HEK293 (cell line): ENCODE measurements around the gene ZNF423.
A peak's percentile ranks its signal among the peaks of the same experiment; 100 is the strongest.

Experiments
- GLI2 ChIP-seq: fragments of 450-650 bp; formaldehyde crosslinking; IDR thresholded peaks from 2 replicates; pipeline ENCODE4; 2017; ENCODE audit warnings: missing biosample characterization, missing genetic modification characterization, low read depth, borderline replicate concordance
- GLIS1 ChIP-seq: fragments of 450-650 bp; formaldehyde crosslinking; IDR thresholded peaks from 2 replicates; pipeline ENCODE4 v1.5.1; 2016; ENCODE audit warnings: missing biosample characterization, missing genetic modification characterization
- GLIS2 ChIP-seq: fragments of 450-650 bp; formaldehyde crosslinking; IDR thresholded peaks from 2 replicates; pipeline ENCODE4 v1.5.1; 2016; ENCODE audit warnings: missing biosample characterization, missing genetic modification characterization
- HOXD13 ChIP-seq: sonication (generic); formaldehyde crosslinking; IDR thresholded peaks from 2 replicates; pipeline ENCODE4 v1.8.0; 2022; ENCODE audit warnings: missing genetic modification reagents, borderline replicate concordance
- KLF8 ChIP-seq: fragments of 450-650 bp; formaldehyde crosslinking; IDR thresholded peaks from 2 replicates; pipeline ENCODE4 v1.5.1; 2016; ENCODE audit warnings: missing biosample characterization, missing genetic modification characterization
- MZF1 ChIP-seq: fragments of 450-650 bp; formaldehyde crosslinking; IDR thresholded peaks from 2 replicates; pipeline ENCODE4 v1.5.1; 2017; ENCODE audit warnings: missing biosample characterization, missing genetic modification characterization, borderline replicate concordance
- SETDB1 ChIP-seq: IDR thresholded peaks from one replicate; pipeline ENCODE4 v1.6.1; 2017; ENCODE audit warnings: mild to moderate bottlenecking, low read length, moderate library complexity, mixed read lengths; ENCODE audit not compliant: insufficient read length
- SP7 ChIP-seq: fragments of 450-650 bp; formaldehyde crosslinking; IDR thresholded peaks from 2 replicates; pipeline ENCODE4 v1.5.1; 2016; ENCODE audit warnings: missing biosample characterization, missing genetic modification characterization
- YY2 ChIP-seq: fragments of 450-650 bp; formaldehyde crosslinking; IDR thresholded peaks from 2 replicates; pipeline ENCODE4 v1.5.1; 2016; ENCODE audit warnings: missing biosample characterization, missing genetic modification characterization
- ZBTB48 ChIP-seq: fragments of 450-650 bp; formaldehyde crosslinking; IDR thresholded peaks from 2 replicates; pipeline ENCODE4 v1.5.1; 2016; ENCODE audit warnings: missing biosample characterization, missing genetic modification characterization
- ZFHX2 ChIP-seq: fragments of 450-650 bp; formaldehyde crosslinking; conservative IDR thresholded peaks from 2 replicates; pipeline ENCODE4 v1.5.1; 2016; ENCODE audit warnings: missing biosample characterization, missing genetic modification characterization
- ZNF114 ChIP-seq: fragments of 450-650 bp; formaldehyde crosslinking; IDR thresholded peaks from 2 replicates; pipeline ENCODE4 v1.5.0; 2017; ENCODE audit warnings: missing biosample characterization, missing genetic modification characterization
- ZNF223 ChIP-seq: fragments of 450-650 bp; formaldehyde crosslinking; IDR thresholded peaks from 2 replicates; pipeline ENCODE4 v1.5.1; 2016; ENCODE audit warnings: missing biosample characterization, missing genetic modification characterization
- ZNF24 ChIP-seq: fragments of 450-650 bp; formaldehyde crosslinking; IDR thresholded peaks from 2 replicates; pipeline ENCODE4 v1.5.1; 2016; ENCODE audit warnings: missing biosample characterization, missing genetic modification characterization
- ZNF292 ChIP-seq: fragments of 450-650 bp; formaldehyde crosslinking; IDR thresholded peaks from 2 replicates; pipeline ENCODE4 v1.5.1; 2016; ENCODE audit warnings: low read depth, missing biosample characterization, missing genetic modification characterization, borderline replicate concordance
- ZNF335 ChIP-seq: fragments of 450-650 bp; formaldehyde crosslinking; conservative IDR thresholded peaks from 2 replicates; pipeline ENCODE4 v1.5.1; 2016; ENCODE audit warnings: missing biosample characterization, missing genetic modification characterization
- ZNF548 ChIP-seq: fragments of 450-650 bp; formaldehyde crosslinking; IDR thresholded peaks from 2 replicates; pipeline ENCODE4 v1.5.1; 2016; ENCODE audit warnings: missing biosample characterization, missing genetic modification characterization
- ZNF560 ChIP-seq: fragments of 450-650 bp; formaldehyde crosslinking; IDR thresholded peaks from 2 replicates; pipeline ENCODE4 v1.5.1; 2017; ENCODE audit warnings: missing biosample characterization, missing genetic modification characterization, borderline replicate concordance
- ZNF621 ChIP-seq: fragments of 450-650 bp; formaldehyde crosslinking; IDR thresholded peaks from 2 replicates; pipeline ENCODE4 v1.5.1; 2017; ENCODE audit warnings: missing biosample characterization, missing genetic modification characterization
- ZNF777 ChIP-seq: fragments of 450-650 bp; formaldehyde crosslinking; IDR thresholded peaks from 2 replicates; pipeline ENCODE4 v1.5.1; 2017; ENCODE audit warnings: missing biosample characterization, missing genetic modification characterization, borderline replicate concordance
- ZNF843 ChIP-seq: fragments of 450-650 bp; formaldehyde crosslinking; IDR thresholded peaks from 2 replicates; pipeline ENCODE4 v1.5.1; 2016; ENCODE audit warnings: missing biosample characterization, missing genetic modification characterization
- TF ChIP-seq, protein P1 (sequence below): fragments of 450-650 bp; formaldehyde crosslinking; IDR thresholded peaks from 2 replicates; pipeline ENCODE4 v1.5.1; 2016; ENCODE audit warnings: missing biosample characterization, missing genetic modification characterization
- TF ChIP-seq, protein P2 (sequence below): fragments of 450-650 bp; formaldehyde crosslinking; optimal IDR thresholded peaks from 2 replicates; pipeline ENCODE3; 2016; ENCODE audit warnings: missing biosample characterization, mild to moderate bottlenecking, missing genetic modification characterization
- TF ChIP-seq, protein P3 (sequence below): fragments of 450-650 bp; formaldehyde crosslinking; IDR thresholded peaks from 2 replicates; pipeline ENCODE4 v1.5.1; 2017; ENCODE audit warnings: missing biosample characterization, mild to moderate bottlenecking, missing genetic modification characterization, moderate library complexity
- TF ChIP-seq, protein P4 (sequence below): fragments of 450-650 bp; IDR thresholded peaks from 2 replicates; pipeline ENCODE4 v1.5.1; 2018; ENCODE audit warnings: missing biosample characterization, missing genetic modification characterization
- TF ChIP-seq, protein P5 (sequence below): fragments of 450-650 bp; formaldehyde crosslinking; IDR thresholded peaks from 2 replicates; pipeline ENCODE4 v1.5.1; 2017; ENCODE audit warnings: missing biosample characterization, missing genetic modification characterization
- TF ChIP-seq, protein P6 (sequence below): fragments of 450-650 bp; formaldehyde crosslinking; IDR thresholded peaks from 2 replicates; pipeline ENCODE4 v1.5.1; 2017; ENCODE audit warnings: missing biosample characterization, missing genetic modification characterization

The ZNF423 gene

DNA sequence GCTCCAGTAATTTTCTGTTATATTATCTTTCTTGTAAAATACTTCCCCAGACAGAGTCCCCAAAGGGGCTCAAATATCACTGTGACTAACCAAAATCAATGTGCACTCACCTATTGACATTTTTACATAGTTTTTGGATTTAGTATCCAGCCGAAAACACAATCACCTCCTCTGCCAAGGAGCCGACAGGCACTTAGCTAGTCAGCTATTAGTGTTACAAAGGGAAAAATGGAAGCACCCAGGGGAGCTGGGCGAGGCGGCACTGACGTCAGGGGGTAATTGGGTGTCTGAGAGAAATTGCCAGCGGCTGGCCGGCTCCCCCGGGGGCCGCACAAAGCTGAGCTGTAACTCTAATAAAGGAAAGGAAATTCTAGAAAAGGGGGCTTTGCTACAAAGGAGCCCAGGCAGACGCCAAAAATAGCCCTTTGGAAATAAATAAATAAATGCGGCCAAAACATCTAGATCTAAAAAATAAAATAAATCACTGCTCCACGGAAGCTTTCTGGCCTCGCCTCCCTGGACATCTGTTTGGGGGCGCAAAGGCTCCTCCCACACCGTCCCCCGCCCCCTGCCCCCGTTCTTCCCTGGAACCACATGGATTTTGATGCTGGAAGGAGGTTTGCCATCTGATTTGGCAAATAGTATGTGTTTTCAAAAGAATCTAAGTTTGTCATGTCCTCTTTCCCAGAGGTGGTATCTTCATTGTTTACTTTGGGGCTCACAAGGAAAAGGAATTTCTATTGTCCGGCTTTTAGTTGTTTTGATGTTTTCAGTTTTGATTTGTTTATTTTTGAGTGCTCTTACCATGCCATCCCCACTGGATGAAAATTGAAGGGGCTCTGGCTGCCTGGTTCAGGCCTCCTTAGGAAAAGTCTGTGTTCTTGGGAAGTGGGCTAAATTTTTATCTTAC is 156.7 kb downstream of the ZNF423 start (continued):
- TF ChIP-seq SETDB1 (no peak), YY2 (tag by site-specific recombination) (0 out of 2 replicates have a peak, but pooled peaks have one; percentile 53), ZNF843 (tag by site-specific recombination) (peak; percentile 54; the same call in 1 of the 2 replicates), GLIS1 (tag by site-specific recombination) (peak; percentile 90), KLF8 (0 out of 2 replicates have a peak, but pooled peaks have one; percentile 34), ZNF560 (tag by site-specific recombination) (no peak), ZFHX2 (peak; percentile 58; the same call in 1 of the 2 replicates), ZNF777 (tag by site-specific recombination) (no peak), ZBTB48 (no peak), ZNF335 (tag by site-specific recombination) (peak; percentile 98), GLIS2 (tag by site-specific recombination) (peak; percentile 57; the same call in 1 of the 2 replicates), ZNF24 (tag by site-specific recombination) (no peak), ZNF114 (tag by site-specific recombination) (no peak), SP7 (tag by site-specific recombination) (peak; percentile 39; the same call in 1 of the 2 replicates), MZF1 (tag by site-specific recombination) (peak; percentile 57; the same call in 1 of the 2 replicates), GLI2 (tag by site-specific recombination) (0 out of 2 replicates have a peak, but pooled peaks have one; percentile 17), ZNF621 (tag by site-specific recombination) (no peak), ZNF292 (tag by site-specific recombination) (no peak), ZNF548 (tag by site-specific recombination) (no peak), HOXD13 (CRISPR knock-in tag) (no peak), ZNF223 (tag by site-specific recombination) (no peak)
- TF ChIP-seq, protein P1, sequence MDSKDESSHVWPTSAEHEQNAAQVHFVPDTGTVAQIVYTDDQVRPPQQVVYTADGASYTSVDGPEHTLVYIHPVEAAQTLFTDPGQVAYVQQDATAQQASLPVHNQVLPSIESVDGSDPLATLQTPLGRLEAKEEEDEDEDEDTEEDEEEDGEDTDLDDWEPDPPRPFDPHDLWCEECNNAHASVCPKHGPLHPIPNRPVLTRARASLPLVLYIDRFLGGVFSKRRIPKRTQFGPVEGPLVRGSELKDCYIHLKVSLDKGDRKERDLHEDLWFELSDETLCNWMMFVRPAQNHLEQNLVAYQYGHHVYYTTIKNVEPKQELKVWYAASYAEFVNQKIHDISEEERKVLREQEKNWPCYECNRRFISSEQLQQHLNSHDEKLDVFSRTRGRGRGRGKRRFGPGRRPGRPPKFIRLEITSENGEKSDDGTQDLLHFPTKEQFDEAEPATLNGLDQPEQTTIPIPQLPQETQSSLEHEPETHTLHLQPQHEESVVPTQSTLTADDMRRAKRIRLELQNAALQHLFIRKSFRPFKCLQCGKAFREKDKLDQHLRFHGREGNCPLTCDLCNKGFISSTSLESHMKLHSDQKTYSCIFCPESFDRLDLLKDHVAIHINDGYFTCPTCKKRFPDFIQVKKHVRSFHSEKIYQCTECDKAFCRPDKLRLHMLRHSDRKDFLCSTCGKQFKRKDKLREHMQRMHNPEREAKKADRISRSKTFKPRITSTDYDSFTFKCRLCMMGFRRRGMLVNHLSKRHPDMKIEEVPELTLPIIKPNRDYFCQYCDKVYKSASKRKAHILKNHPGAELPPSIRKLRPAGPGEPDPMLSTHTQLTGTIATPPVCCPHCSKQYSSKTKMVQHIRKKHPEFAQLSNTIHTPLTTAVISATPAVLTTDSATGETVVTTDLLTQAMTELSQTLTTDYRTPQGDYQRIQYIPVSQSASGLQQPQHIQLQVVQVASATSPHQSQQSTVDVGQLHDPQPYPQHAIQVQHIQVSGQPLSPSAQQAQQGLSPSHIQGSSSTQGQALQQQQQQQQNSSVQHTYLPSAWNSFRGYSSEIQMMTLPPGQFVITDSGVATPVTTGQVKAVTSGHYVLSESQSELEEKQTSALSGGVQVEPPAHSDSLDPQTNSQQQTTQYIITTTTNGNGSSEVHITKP (tag by site-specific recombination) = peak; percentile 64
- TF ChIP-seq, protein P2, sequence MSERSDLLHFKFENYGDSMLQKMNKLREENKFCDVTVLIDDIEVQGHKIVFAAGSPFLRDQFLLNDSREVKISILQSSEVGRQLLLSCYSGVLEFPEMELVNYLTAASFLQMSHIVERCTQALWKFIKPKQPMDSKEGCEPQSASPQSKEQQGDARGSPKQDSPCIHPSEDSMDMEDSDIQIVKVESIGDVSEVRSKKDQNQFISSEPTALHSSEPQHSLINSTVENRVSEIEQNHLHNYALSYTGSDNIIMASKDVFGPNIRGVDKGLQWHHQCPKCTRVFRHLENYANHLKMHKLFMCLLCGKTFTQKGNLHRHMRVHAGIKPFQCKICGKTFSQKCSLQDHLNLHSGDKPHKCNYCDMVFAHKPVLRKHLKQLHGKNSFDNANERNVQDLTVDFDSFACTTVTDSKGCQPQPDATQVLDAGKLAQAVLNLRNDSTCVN (tag by site-specific recombination) = no peak
- TF ChIP-seq, protein P3, sequence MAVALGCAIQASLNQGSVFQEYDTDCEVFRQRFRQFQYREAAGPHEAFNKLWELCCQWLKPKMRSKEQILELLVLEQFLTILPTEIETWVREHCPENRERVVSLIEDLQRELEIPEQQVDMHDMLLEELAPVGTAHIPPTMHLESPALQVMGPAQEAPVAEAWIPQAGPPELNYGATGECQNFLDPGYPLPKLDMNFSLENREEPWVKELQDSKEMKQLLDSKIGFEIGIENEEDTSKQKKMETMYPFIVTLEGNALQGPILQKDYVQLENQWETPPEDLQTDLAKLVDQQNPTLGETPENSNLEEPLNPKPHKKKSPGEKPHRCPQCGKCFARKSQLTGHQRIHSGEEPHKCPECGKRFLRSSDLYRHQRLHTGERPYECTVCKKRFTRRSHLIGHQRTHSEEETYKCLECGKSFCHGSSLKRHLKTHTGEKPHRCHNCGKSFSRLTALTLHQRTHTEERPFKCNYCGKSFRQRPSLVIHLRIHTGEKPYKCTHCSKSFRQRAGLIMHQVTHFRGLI (tag by site-specific recombination) = no peak
- TF ChIP-seq, protein P4, sequence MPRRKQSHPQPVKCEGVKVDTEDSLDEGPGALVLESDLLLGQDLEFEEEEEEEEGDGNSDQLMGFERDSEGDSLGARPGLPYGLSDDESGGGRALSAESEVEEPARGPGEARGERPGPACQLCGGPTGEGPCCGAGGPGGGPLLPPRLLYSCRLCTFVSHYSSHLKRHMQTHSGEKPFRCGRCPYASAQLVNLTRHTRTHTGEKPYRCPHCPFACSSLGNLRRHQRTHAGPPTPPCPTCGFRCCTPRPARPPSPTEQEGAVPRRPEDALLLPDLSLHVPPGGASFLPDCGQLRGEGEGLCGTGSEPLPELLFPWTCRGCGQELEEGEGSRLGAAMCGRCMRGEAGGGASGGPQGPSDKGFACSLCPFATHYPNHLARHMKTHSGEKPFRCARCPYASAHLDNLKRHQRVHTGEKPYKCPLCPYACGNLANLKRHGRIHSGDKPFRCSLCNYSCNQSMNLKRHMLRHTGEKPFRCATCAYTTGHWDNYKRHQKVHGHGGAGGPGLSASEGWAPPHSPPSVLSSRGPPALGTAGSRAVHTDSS = no peak
- TF ChIP-seq, protein P5, sequence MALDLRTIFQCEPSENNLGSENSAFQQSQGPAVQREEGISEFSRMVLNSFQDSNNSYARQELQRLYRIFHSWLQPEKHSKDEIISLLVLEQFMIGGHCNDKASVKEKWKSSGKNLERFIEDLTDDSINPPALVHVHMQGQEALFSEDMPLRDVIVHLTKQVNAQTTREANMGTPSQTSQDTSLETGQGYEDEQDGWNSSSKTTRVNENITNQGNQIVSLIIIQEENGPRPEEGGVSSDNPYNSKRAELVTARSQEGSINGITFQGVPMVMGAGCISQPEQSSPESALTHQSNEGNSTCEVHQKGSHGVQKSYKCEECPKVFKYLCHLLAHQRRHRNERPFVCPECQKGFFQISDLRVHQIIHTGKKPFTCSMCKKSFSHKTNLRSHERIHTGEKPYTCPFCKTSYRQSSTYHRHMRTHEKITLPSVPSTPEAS (tag by site-specific recombination) = no peak
- TF ChIP-seq, protein P6, sequence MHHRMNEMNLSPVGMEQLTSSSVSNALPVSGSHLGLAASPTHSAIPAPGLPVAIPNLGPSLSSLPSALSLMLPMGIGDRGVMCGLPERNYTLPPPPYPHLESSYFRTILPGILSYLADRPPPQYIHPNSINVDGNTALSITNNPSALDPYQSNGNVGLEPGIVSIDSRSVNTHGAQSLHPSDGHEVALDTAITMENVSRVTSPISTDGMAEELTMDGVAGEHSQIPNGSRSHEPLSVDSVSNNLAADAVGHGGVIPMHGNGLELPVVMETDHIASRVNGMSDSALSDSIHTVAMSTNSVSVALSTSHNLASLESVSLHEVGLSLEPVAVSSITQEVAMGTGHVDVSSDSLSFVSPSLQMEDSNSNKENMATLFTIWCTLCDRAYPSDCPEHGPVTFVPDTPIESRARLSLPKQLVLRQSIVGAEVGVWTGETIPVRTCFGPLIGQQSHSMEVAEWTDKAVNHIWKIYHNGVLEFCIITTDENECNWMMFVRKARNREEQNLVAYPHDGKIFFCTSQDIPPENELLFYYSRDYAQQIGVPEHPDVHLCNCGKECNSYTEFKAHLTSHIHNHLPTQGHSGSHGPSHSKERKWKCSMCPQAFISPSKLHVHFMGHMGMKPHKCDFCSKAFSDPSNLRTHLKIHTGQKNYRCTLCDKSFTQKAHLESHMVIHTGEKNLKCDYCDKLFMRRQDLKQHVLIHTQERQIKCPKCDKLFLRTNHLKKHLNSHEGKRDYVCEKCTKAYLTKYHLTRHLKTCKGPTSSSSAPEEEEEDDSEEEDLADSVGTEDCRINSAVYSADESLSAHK (tag by site-specific recombination) = peak; percentile 38
